Thymus (tissue), 11 donors: ENCODE data around the gene FBXL12. TPM values are rescaled to one million over a fixed set of nuclear protein-coding genes. Genes with fewer than 3 reads are reported as not detected.
"Not testable (repeated sequence)": the region's sequence is repeated elsewhere in the genome, so short reads cannot be mapped to it uniquely, and the experiment has no call there.

Experiments used
- DNase-seq, 9 donors: peaks; one replicate each; pipeline ENCODE4 v3.0.0-alpha.2; 2013; ENCODE audit warnings: low spot score in 9 of 9, low read depth in 6 of 9, missing footprints in 1 of 9
- H3K27ac ChIP-seq, 2 donors: one replicate each; pipeline ENCODE4 v1.5.1; 2013; ENCODE audit warnings: control low read depth in 1 of 2, low read depth in 1 of 2, low read length in 1 of 2, mild to moderate bottlenecking in 1 of 2, moderate library complexity in 1 of 2
- H3K27me3 ChIP-seq, 2 donors: one replicate each; pipeline ENCODE4 v1.5.1; 2013; ENCODE audit warnings: low read length in 1 of 2; ENCODE audit not compliant: control insufficient read depth in 2 of 2, insufficient read depth in 1 of 2
- H3K36me3 ChIP-seq, 2 donors: one replicate each; pipeline ENCODE4 v1.5.1; 2013; ENCODE audit warnings: low read length in 1 of 2, mild to moderate bottlenecking in 1 of 2, moderate library complexity in 1 of 2; ENCODE audit not compliant: control insufficient read depth in 2 of 2, insufficient read depth in 2 of 2
- H3K4me1 ChIP-seq, 2 donors: one replicate each; pipeline ENCODE4 v1.5.1; 2013; ENCODE audit warnings: low read length in 2 of 2; ENCODE audit not compliant: control insufficient read depth in 2 of 2, insufficient read depth in 2 of 2
- H3K4me3 ChIP-seq, 2 donors: one replicate each; pipeline ENCODE4 v1.5.1; 2013; ENCODE audit warnings: low read length in 2 of 2, control low read depth in 1 of 2, mild to moderate bottlenecking in 1 of 2
- H3K9me3 ChIP-seq, 2 donors: one replicate each; pipeline ENCODE4 v1.5.1; 2013; ENCODE audit warnings: low read length in 1 of 2, mild to moderate bottlenecking in 1 of 2; ENCODE audit not compliant: control insufficient read depth in 2 of 2, insufficient read depth in 1 of 2
- WGBS: extraction: QIAGEN DNeasy Blood & Tissue Kit; methylation state at CpG from one replicate; pipeline ENCODE4 v1.1.7; 2013; 5-methylcytosine and 5-hydroxymethylcytosine counted together
- polyA plus RNA-seq: library from polyadenylated mRNA; stranded (reverse); fragments of 200-250 nt; gene quantifications from one replicate; pipeline ENCODE4 v1.2.3, GENCODE V29; 2013
- total RNA-seq: library from RNA; stranded (reverse); fragments of 120-200 nt; gene quantifications from one replicate; pipeline ENCODE4 v1.2.4, GENCODE V29; 2013
- donor health status: healthy.

FBXL12 gene
- total and polyA plus RNA-seq, 2 donors: 28.4 to 40.1 TPM

DNA sequence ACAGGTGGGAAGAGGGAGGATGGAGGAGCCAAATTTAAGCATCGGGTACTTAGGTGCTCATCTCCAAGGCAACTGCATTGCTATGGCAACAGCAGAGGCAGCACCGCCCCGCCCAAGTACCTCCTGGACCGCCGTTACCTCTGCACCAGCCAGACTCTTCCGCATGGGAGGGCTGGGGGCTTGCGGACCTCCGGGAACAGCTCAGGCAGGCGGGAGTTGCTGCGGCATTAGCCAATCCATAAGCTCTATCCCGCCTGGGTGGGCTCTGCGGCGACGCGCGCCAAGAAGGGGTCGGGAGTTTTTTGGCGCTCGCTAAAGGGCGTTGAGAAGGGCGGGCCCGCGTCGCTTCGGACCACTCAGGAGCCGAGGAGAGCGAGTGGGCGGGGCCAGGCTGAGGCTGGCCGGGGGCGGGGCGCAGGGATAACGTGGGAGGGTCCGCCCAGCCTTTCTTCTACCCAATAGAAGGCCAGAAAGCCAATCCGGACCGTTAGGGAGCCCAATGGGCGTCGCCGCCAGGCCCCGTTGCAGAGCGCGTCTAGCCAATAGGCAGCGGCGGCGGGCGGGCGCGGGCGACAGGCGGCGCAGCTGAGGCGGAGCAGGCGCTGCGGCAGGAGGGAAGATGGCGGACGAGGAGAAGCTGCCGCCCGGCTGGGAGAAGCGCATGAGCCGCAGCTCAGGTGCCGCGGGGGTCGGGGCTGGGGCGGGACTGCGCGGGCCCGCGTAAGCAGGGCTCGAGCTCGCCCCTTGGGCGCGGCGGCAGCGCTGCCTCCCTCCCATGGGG lies 16.0 kb upstream of the FBXL12 start, which contains the start of gene PIN1:
Gene PIN1 (plus strand): TSS at position 593 of the 781 bp plus-strand sequence. CDS start 27 bp downstream, at position 620.
- Histone ChIP-seq H3K9me3 (no peaks in the 10 kb centered on the region), H3K27me3 (no peaks in the 10 kb centered on the region)
- WGBS: under 1% methylated on average over 73 of the region's 73 CpGs

DNA sequence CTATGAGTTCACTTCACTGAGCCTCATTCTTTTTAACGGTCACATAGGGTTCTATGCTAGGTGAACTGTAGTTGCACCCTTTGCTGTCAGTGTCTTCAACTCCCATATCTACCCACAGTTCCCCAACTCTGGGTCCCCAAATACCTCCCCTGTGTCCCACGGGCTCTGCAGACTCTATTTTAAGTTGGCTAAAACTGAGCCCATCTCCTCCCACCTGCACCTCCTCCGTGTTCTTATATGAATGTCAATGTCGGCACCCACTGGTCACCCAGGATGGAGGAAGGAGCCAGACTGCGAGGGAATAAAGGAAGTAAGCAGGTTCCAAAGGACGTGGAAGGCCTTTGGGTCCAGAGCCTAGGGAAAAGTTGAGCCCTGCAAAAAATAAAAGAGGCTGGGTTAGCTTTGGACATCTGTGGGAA lies 15.4 kb upstream of the FBXL12 start:
- WGBS: 82% methylated on average over 6 of the region's 6 CpGs
- H3K4me3 ChIP-seq: peak overlapping the region; percentile 74 to 79
- H3K36me3 ChIP-seq: peaks cover 27% of the 10 kb centered on the region in 2 donors
- H3K4me1 ChIP-seq: peaks cover 5 to 16% of the 10 kb centered on the region in 2 donors
- H3K27ac ChIP-seq: peak overlapping the region in 1 of 2 donors; percentile 81
- DNase-seq: no peak
- H3K9me3 ChIP-seq: no peaks in the 10 kb centered on the region
- no peaks in the 10 kb centered on the region for H3K27me3 ChIP-seq

More for the DNA sequence above, 16.0 kb upstream of the FBXL12 start, which contains the start of gene PIN1:
- Histone ChIP-seq H3K27ac (peak within 1 kb of the TSS; percentile 81 to 83), H3K4me3 (peak within 1 kb of the TSS; percentile 74 to 83), H3K36me3 (peaks cover 29% of the 10 kb centered on the region in 2 donors), H3K4me1 (peaks cover 5 to 16% of the 10 kb centered on the region in 2 donors)
- DNase-seq: peak; percentile 93 to 99 (median 99)

DNA sequence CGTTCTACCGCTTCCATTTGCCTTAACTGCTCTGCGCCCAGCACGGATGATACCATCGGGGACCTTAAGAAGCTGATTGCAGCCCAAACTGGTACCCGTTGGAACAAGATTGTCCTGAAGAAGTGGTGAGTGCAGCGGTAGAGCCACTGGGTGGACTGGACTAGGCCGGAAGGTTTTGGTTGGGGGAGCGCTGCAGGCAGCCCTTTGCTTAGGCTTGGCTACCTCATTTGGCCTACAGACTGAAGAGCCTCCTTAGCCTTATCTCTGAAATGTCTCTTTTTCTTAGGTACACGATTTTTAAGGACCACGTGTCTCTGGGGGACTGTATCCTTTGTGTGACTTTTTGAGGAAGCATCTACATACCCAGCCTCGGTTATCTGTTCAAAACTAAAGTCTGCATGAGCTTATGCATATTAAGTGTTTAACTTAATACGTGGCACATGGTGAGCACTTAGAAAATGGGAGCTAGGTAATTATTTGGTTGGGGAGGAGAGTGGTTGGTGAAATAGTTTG lies 9.7 kb upstream of the FBXL12 start:
- no peaks in the 10 kb centered on the region for H3K9me3 ChIP-seq
- no peak overlapping the region for H3K27ac ChIP-seq
- H3K36me3 ChIP-seq: peaks cover 13 to 18% of the 10 kb centered on the region in 2 donors
- 45% methylated on average over 13 of the region's 13 CpGs for WGBS
- H3K4me1 ChIP-seq: peaks cover 19 to 20% of the 10 kb centered on the region in 2 donors
- no peak for DNase-seq
- H3K4me3 ChIP-seq: peak overlapping the region; percentile 89 to 99
- no peaks in the 10 kb centered on the region for H3K27me3 ChIP-seq

- Histone ChIP-seq H3K9me3 (no peaks in the 10 kb centered on the region), H3K27me3 (no peaks in the 10 kb centered on the region), H3K36me3 (peaks cover 13 to 20% of the 10 kb centered on the region in 2 donors), H3K4me1 (peaks cover 19 to 20% of the 10 kb centered on the region in 2 donors), H3K27ac (peak within 1 kb of the TSS; percentile 85 to 89), H3K4me3 (peak within 1 kb of the TSS; percentile 89 to 99)
- peak; percentile 79 to 96 (median 91) for DNase-seq
- WGBS: under 1% methylated on average over 62 of the region's 62 CpGs
Observed at GRCh38 chr19:9827289-9828238, 8.7 kb upstream of the FBXL12 start, which contains the start of gene UBL5. UBL5 (plus strand) TSS chr19:9827918; CDS start chr19:9828338, 420 bp downstream.

DNA sequence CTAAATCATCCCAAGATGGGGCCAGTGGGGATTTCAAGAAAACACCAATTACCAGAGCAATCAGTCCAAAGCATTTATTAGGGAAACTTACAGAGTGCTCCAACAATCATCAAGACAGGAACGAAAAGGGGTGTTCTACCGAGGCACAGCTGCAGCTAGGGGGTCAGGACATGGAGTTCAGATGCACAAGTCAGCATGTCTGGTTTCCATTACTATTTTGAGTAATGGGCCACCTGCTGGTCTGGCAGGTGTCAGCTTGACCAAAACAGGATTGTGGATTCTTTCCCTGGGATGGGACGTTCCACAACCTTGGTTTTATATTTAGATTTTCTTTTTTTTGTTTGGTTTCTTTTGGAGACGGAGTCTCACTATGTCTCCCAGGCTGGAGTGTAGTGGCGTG lies 4.9 kb upstream of the FBXL12 start:
- Histone ChIP-seq H3K36me3 (peaks cover 0 to 10% of the 10 kb centered on the region in 2 donors), H3K4me3 (no peak overlapping the region), H3K27me3 (no peaks in the 10 kb centered on the region), H3K27ac (no peak overlapping the region), H3K9me3 (no peaks in the 10 kb centered on the region), H3K4me1 (peaks cover 17 to 28% of the 10 kb centered on the region in 2 donors)
- DNase-seq: no peak
- WGBS: 98% methylated on average over 5 of the region's 5 CpGs

DNA sequence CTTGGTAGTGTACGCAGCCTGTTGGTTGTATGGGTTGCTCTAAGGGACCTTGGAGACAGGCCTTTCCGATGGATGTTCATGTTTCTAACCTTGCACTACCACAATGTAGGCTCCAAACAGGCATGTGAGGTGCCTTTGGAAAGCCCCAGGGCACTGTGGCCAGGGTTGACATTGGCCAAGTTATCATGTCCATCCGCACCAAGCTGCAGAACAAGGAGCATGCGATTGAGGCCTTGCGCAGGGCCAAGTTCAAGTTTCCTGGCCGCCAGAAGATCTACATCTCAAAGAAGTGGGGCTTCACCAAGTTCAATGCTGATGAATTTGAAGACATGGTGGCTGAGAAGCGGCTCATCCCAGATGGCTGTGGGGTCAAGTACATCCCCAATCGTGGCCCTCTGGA lies 1.2 kb upstream of the FBXL12 start:
- not testable (repeated sequence) for DNase-seq, H3K27me3 ChIP-seq
- Histone ChIP-seq H3K27ac (peak overlapping the region in 1 of 2 donors; percentile 98), H3K4me3 (peak overlapping the region; percentile 55 to 98), H3K9me3 (peaks cover 5 to 11% of the 10 kb centered on the region in 2 donors), H3K36me3 (peaks cover 13 to 28% of the 10 kb centered on the region in 2 donors), H3K4me1 (peaks cover 7 to 17% of the 10 kb centered on the region in 2 donors)
- WGBS: 96% methylated on average over 8 of the region's 8 CpGs

DNA sequence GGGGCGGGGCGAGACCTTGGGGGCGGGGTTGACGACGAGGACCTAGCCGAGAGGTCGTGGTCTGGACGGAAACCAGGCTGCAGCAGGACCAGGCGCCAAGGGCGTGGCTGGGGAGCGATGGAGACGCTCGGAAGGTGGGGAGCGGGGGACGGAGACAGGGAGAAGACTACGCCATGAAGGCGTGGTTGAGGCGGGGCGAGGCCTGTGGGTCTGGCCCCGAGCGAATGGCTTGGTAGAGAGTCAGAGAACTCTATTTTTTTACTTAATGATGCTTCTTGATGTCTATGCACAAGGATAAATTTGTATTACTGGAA lies 674 bp upstream of the FBXL12 start:
- Histone ChIP-seq H3K4me1 (peaks cover 7 to 17% of the 10 kb centered on the region in 2 donors), H3K27ac (peak overlapping the region; percentile 91 to 98), H3K4me3 (peak overlapping the region; percentile 55 to 98), H3K27me3 (no peaks in the 10 kb centered on the region), H3K36me3 (peaks cover 13 to 29% of the 10 kb centered on the region in 2 donors), H3K9me3 (peaks cover 5 to 13% of the 10 kb centered on the region in 2 donors)
- no peak for DNase-seq
- 2% methylated on average over 21 of the region's 21 CpGs for WGBS

DNA sequence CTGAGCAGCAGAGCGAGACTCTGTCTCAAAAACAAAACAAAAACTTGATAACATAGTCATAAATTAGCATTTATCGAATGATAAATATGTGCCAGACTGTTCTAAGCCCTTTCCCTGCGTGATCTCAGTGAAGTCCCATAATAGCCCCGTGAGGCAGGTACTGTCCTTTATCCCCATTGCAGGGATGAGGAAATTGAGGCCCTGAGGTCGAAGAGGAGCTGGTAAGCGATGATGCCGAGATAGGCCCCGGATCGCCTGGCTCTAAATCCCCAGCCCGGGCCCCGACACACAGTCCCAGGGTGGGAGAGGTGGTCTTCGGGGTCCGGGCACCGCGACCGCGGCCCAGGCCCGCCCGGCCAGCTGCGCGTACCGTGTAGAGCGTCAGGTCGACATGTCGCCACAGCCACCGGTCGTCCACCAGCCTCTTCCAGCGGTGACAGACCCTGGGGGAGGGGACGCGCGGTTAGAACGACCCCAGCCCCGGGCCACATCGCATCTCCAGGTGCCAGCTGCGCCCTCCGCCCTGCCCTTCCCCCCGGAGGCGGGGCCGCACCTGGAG lies 625 bp downstream of the FBXL12 start:
- Histone ChIP-seq H3K27me3 (no peaks in the 10 kb centered on the region), H3K4me1 (peaks cover 7 to 17% of the 10 kb centered on the region in 2 donors), H3K9me3 (peaks cover 5 to 19% of the 10 kb centered on the region in 2 donors), H3K4me3 (peak overlapping the region; percentile 98 to 99), H3K27ac (peak overlapping the region; percentile 98), H3K36me3 (peaks cover 19 to 30% of the 10 kb centered on the region in 2 donors)
- no peak for DNase-seq
- 4% methylated on average over 39 of the region's 39 CpGs for WGBS
